Suppressor macrophage treated with lipopolysaccharide for 4 hours (primary cell): ENCODE data around the gene EIF2B2.
A peak's percentile ranks its signal among the peaks of the same experiment; 100 is the strongest.

ENCODE experiments used
- DNase-seq: peaks from one replicate; pipeline ENCODE4 v3.0.0-alpha.2; 2020

Gene EIF2B2

GRCh38 chr14:75002392-75003249, at the start of gene EIF2B2:
Gene EIF2B2, plus strand, starts transcription at chr14:75002921. Its CDS starts 70 bp downstream, at chr14:75002991.
- peak; percentile 96 for DNase-seq

DNA sequence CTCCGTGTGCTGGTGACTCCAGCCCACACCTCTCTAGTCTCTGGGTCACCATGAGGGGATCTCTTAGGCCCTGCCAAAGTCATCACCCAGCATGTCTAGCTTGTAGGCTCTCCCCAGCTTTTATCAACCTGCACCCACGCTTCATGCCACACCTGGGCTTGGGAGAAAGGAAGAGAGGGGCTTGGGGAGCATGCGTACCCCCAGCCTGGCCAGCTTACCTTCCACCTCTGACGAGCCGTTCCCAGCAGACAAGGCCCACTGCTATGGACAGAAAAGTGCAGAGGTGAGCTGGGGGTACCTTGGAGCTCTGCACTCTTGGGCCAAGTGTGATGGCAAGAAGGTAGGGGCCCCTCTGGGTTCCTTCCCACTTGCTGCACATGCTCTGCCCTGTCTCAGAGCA, 49.0 kb upstream of the EIF2B2 start:
- DNase-seq = no peak

DNA sequence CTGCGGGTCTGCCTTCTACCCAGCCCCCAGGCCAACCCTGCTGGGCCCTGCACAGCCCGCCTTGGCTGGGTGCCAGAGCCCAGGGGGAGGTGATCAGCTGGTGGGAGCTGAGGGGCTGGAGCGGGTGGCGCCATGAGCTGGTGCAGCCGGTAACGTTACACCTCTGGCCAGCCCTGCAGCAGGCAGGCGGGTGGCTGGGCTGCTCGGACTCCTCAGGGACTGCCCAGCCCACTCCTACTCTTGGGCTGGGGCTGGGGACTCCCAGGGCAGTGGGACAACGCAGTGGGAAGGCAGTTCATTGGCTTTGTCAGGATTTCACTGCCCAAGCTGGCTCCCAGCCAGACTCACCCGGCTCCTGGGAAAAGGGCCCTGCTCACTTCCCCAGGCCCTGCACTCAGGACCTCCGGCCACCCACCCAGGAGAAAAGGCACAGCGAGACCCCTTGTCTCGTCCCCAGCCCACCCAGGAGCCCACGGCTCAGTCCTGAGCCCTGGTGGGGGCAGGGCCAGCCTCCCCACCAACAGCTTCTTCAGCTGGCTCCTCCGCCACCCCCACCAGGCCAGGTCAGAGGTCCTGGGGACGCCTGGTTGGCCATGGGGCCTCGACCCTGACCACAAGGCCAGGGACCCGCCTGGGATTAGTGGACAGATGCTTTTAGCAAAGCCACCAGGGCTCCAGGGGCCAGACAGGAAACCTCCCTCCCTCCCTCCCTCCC, 48.3 kb upstream of the EIF2B2 start:
- DNase-seq = no peak

- DNase-seq = no peak
Observed at GRCh38 chr14:74954947-74955228, 47.8 kb upstream of the EIF2B2 start.

- peak; percentile 74 for DNase-seq
Observed at GRCh38 chr14:74955229-74956026, 47.3 kb upstream of the EIF2B2 start, which contains the start of gene PGF. Gene PGF, minus strand, starts transcription at chr14:74955597. Its CDS starts 355 bp downstream, at chr14:74955242.

- DNase-seq = no peak
Observed at GRCh38 chr14:74956027-74956279, 46.8 kb upstream of the EIF2B2 start.

- DNase-seq = no peak
Observed at GRCh38 chr14:74956280-74957072, 46.2 kb upstream of the EIF2B2 start.

GRCh38 chr14:74959596-74960180, 43.0 kb upstream of the EIF2B2 start:
- no peak for DNase-seq

GRCh38 chr14:74960736-74961135, 42.0 kb upstream of the EIF2B2 start:
- no peak for DNase-seq

DNA sequence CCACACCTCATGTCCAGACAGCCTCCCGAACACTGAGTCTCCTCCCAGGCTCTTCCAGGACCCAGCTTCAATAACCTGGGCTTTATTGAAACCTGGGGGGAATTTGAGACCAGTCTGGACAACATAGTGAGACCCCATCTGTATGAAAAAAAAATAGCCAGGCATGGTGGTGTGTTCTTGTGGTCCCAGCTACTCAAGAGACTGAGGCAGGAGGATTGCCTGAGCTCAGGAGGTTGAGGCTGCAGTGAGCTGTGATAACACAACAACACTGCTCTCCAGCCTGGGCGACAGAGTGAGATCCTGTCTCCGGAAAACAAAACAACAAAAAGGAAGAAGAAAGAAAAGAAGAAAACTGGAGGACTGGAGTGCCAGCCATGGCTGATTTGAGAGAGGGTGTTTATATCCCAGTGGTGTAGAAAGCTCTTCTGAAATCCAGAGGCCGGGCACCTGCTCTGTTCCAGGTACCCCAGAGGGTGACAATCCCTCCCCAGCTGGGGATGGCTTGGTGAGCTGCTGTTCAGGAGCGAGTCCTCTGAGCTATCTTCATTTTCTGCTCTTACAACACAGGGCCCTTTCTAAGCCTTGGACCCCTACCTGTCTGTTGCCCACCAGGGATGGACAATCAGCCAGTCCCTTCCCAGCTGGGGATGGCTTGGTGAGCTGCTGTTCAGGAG, 41.3 kb upstream of the EIF2B2 start:
- no peak for DNase-seq

- peak; percentile 16 for DNase-seq
Observed at GRCh38 chr14:74962046-74962445, 40.7 kb upstream of the EIF2B2 start.

DNA sequence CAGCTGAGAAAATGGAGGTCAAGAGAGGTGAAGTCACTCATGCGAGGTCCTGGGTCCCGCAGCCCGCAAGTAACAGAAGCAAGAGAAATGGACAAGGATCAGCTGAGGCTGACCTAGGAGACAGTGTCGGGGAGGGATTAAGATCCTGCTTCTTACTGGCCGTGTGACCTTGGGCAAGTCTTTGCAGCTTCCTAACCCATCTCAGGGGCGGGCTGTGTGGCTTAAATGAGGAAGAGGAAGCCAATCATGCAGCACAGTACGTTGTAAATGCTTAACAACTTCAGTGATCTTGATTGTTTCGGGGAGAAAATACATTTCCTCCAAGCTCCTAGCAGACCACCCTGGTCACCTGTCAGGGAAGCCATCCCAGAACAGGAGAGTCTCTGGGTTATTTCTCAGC, 40.2 kb upstream of the EIF2B2 start:
- DNase-seq = peak; percentile 65

DNA sequence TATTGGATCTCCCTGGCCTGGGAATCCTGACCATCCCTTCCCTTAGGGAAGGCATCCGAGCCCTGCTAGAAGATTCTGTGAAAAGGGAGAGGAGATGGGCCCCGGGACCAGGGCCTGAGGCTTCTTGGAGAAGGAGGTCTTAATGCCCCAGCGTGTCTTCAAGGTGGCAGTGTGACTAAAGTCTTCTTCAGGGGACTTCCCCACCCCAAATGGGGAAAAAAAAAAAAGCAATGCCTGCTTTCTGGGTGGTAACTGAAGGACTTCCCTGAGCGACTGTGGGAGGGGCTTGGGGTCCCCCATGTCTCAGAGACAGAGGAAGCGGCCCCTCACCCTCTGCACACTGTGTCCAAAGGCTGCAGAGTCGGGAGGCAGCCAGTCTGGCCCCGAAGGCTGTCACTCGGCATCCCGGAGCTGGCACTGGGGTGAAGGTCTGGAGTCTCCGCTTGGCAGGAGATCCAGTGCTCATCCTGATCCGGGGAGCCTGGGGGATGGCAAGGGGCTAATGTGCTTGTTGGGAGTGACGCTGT, 39.5 kb upstream of the EIF2B2 start:
- no peak for DNase-seq

GRCh38 chr14:74963705-74964271, 38.9 kb upstream of the EIF2B2 start:
- DNase-seq = no peak

- DNase-seq = no peak
Observed at GRCh38 chr14:74964787-74965485, 37.8 kb upstream of the EIF2B2 start.

DNA sequence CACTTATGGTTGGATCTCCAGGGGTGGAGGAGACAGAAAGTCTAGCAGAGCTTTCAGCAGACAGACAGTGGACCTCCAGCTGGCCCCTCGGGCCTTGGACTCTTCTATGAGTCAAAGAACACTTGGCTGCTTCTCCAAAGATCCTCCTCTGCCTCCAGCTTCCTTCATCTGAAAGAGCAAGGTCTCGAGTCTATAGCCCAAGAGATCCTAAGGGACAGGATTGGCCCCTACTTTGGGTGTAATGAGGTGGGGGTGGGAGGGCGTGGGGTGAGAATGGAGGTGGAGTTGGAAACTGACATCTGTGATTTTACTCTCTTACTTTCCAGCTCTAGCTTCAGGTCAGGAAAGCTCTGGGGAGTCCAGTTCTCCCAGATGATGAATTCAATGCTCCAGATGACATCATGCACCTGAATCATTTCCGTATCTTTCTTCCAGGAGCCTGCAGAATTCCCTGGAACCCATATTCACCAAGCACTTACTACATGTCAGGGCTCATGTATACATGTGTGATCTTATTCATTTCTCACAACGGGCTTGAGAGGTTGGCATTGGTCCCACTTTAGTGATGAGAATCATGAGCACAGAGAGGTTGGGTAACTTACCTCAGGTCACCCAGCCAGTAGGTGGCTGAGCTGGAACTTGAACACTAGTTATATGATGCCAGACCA, 37.1 kb upstream of the EIF2B2 start:
- no peak for DNase-seq

- DNase-seq = no peak
Observed at GRCh38 chr14:74968811-74969210, 33.9 kb upstream of the EIF2B2 start.

GRCh38 chr14:74973003-74973653, 29.6 kb upstream of the EIF2B2 start:
- peak; percentile 70 for DNase-seq

DNA sequence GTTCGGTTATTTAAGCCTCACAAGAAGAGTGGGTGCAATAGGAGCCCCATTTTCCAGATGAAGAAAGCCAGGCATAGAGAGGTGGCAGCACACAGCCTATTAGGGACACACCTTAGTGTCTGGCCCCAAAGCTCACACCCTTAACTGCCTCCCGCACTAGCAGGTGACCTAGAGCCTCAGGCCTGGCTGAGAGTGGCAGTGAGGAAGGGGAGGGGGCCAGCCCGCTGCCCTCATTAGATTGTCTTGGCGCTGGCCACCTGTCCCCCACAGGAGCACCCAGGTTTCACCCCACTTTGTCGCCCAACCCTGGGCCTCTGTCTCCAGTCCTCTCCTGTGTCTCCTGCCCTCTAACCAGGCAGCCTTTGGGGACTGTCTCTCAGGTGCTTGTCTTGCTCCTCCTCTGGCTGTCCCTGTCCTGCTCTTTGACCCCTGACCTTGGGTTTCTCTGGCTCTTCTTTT, 28.8 kb upstream of the EIF2B2 start:
- DNase-seq = no peak
